Left kidney (tissue), 2 donors: ENCODE results near the gene PLEKHA4. TPM values are rescaled to one million over a fixed set of nuclear protein-coding genes. Genes with fewer than 3 reads are reported as not detected.
"Not testable (repeated sequence)": the region's sequence is repeated elsewhere in the genome, so short reads cannot be mapped to it uniquely, and the experiment has no call there.

ENCODE experiments used
- DNase-seq: peaks from one replicate; pipeline ENCODE4 v3.0.0-alpha.2; 2013
- polyA plus RNA-seq: library from polyadenylated mRNA; unstranded; fragments of 120-200 nt; gene quantifications from one replicate; pipeline ENCODE4 v1.2.1, GENCODE V29; 2013; ENCODE audit not compliant: insufficient read length

PLEKHA4 gene
- polyA plus RNA-seq, 1 donor, result 23.1 TPM

- DNase-seq, result no peak
Measured at GRCh38 chr19:48797103-48797502, 71.3 kb downstream of the PLEKHA4 start.

GRCh38 chr19:48796298-48797083 lies 71.9 kb downstream of the PLEKHA4 start:
- no peak for DNase-seq

DNA sequence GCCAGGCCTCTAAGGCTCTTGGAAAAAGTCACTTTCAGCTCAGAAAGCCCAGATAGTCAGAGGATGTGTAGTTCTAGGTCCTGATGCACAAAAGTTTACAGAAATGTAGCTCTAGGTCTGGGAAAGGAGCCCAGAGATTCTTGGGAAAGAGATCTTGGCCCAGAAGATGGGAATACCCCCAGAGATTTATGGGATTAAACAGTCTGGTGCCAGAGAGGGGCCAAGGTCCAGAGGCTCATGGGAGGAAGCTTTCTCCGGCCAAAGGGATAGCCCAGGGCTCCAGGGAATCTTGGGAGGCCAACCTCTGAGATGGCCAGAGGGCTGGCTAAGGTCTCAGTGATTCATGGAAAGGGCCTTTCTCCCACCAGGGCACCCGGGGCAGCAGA lies 72.7 kb downstream of the PLEKHA4 start:
- DNase-seq, result no peak

DNA sequence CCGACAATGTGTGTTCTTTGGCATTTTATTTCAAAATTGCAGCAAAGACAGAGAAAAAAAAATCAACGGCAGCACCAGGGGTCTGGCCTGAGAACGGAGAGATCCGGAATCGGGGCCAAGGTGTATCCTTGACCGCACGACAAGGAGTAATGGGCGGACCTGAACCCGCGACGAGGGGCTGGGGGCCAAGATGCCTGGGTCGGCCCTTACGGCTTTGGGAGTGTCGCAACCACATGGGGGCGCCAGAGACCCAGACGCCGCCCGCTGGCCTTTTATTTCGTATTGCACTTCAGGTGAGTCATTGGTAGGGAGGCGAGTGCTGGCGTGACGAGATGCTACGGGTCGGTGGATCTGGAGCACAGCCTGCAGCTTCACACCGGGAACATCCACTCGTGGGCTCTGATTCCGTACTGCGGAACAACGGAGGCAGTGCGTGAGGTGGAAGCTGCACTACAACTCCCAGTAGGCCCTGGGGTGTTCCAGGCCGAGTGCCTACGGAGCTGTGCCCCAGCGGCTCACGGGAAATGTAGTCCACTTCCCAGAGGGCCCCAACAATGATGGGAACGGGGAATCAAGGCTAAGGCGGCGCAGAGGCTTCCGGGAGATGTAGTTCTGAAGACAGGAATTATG lies 73.2 kb downstream of the PLEKHA4 start:
- DNase-seq, result peak; percentile 93

- DNase-seq, result no peak
Measured at GRCh38 chr19:48794291-48794690, 74.1 kb downstream of the PLEKHA4 start.

- DNase-seq, result no peak
Measured at GRCh38 chr19:48793271-48793670, 75.1 kb downstream of the PLEKHA4 start.

GRCh38 chr19:48787331-48787730 lies 81.1 kb downstream of the PLEKHA4 start:
- not testable (repeated sequence) for DNase-seq

Other genes starting within 250 kb of the PLEKHA4 start
- 969 TPM for gene RPL18, start 249.4 kb downstream of the PLEKHA4 start, polyA plus RNA-seq
- gene SPHK2, start 249.1 kb downstream of the PLEKHA4 start, polyA plus RNA-seq, result 19.9 TPM
- 9.5 TPM for gene DBP, start 231.2 kb downstream of the PLEKHA4 start, polyA plus RNA-seq
- 21.1 TPM for gene CA11, start 222.4 kb downstream of the PLEKHA4 start, polyA plus RNA-seq
- 1.1 TPM for gene NTN5, start 195.6 kb downstream of the PLEKHA4 start, polyA plus RNA-seq
- 3.5 TPM for gene FUT2, start 172.6 kb downstream of the PLEKHA4 start, polyA plus RNA-seq
- 6.0 TPM for gene MAMSTR, start 148.9 kb downstream of the PLEKHA4 start, polyA plus RNA-seq
- 11.9 TPM for gene RASIP1, start 128.0 kb downstream of the PLEKHA4 start, polyA plus RNA-seq
- 1.1 TPM for gene IZUMO1, start 121.7 kb downstream of the PLEKHA4 start, polyA plus RNA-seq
- gene FUT1, start 116.0 kb downstream of the PLEKHA4 start, polyA plus RNA-seq, result 3.8 TPM
- gene FGF21, start 113.1 kb downstream of the PLEKHA4 start, polyA plus RNA-seq, result not detected
- 39.9 TPM for gene BCAT2, start 57.6 kb downstream of the PLEKHA4 start, polyA plus RNA-seq
- gene HSD17B14, start 32.1 kb downstream of the PLEKHA4 start, polyA plus RNA-seq, result 27.4 TPM
- gene PPP1R15A, start 3.8 kb upstream of the PLEKHA4 start, polyA plus RNA-seq, result 33.8 TPM
- gene TULP2, start 30.1 kb upstream of the PLEKHA4 start, polyA plus RNA-seq, result 1.6 TPM
- 238 TPM for gene NUCB1, start 31.7 kb upstream of the PLEKHA4 start, polyA plus RNA-seq
- 4.6 TPM for gene DHDH, start 65.1 kb upstream of the PLEKHA4 start, polyA plus RNA-seq
- 64.5 TPM for gene BAX, start 86.3 kb upstream of the PLEKHA4 start, polyA plus RNA-seq
- 2,202 TPM for gene FTL, start 96.7 kb upstream of the PLEKHA4 start, polyA plus RNA-seq
- 52.2 TPM for gene GYS1, start 124.7 kb upstream of the PLEKHA4 start, polyA plus RNA-seq
- 80.2 TPM for gene RUVBL2, start 125.3 kb upstream of the PLEKHA4 start, polyA plus RNA-seq
- 0.38 TPM for gene LHB, start 148.5 kb upstream of the PLEKHA4 start, polyA plus RNA-seq
- not detected for gene CGB3, start 155.7 kb upstream of the PLEKHA4 start, polyA plus RNA-seq
- gene CGB2, start 163.3 kb upstream of the PLEKHA4 start, polyA plus RNA-seq, result not detected
- not detected for gene CGB1, start 168.3 kb upstream of the PLEKHA4 start, polyA plus RNA-seq
- not detected for gene CGB5, start 175.2 kb upstream of the PLEKHA4 start, polyA plus RNA-seq
- gene CGB8, start 180.5 kb upstream of the PLEKHA4 start, polyA plus RNA-seq, result not detected
- gene CGB7, start 189.1 kb upstream of the PLEKHA4 start, polyA plus RNA-seq, result 0.78 TPM
- 3.1 TPM for gene NTF4, start 196.2 kb upstream of the PLEKHA4 start, polyA plus RNA-seq
- 0.08 TPM for gene KCNA7, start 204.1 kb upstream of the PLEKHA4 start, polyA plus RNA-seq
- gene SNRNP70, start 216.8 kb upstream of the PLEKHA4 start, polyA plus RNA-seq, result 354 TPM
- 5.6 TPM for gene LIN7B, start 245.8 kb upstream of the PLEKHA4 start, polyA plus RNA-seq